DND-41 (cell line): ENCODE data around the gene TEAD1.

Experiments used
- ATAC-seq: fragments of 200-7000 bp; cut with Tn5 transposase; 3 replicates; pipeline ENCODE4 v1.9.1; 2021; ENCODE audit warnings: low read depth; ENCODE audit not compliant: insufficient read depth
- DNase-seq: peaks from one replicate; pipeline ENCODE4 v3.0.0-alpha.2; 2020
- H2AFZ ChIP-seq: 2 replicates; pipeline ENCODE4 v1.6.0; 2012; ENCODE audit warnings: low read depth, low read length
- H3K27ac ChIP-seq: 2 replicates; pipeline ENCODE4 v1.5.1; 2012; ENCODE audit warnings: low read length, inconsistent platforms
- H3K27me3 ChIP-seq: fragments of 200-600 bp; sonication (generic); 2 replicates; pipeline ENCODE4 v1.6.0; 2012; ENCODE audit warnings: low read length, mild to moderate bottlenecking, inconsistent platforms; ENCODE audit not compliant: insufficient read depth, poor library complexity
- H3K36me3 ChIP-seq: 2 replicates; pipeline ENCODE4 v1.5.1; 2012; ENCODE audit warnings: low read length, inconsistent platforms; ENCODE audit not compliant: insufficient read depth
- H3K4me1 ChIP-seq: 2 replicates; pipeline ENCODE4 v1.5.1; 2012; ENCODE audit warnings: mild to moderate bottlenecking, low read length; ENCODE audit not compliant: insufficient read depth
- H3K4me2 ChIP-seq: 2 replicates; pipeline ENCODE4 v1.6.0; 2012; ENCODE audit warnings: mild to moderate bottlenecking, moderate library complexity, low read length, inconsistent platforms; ENCODE audit not compliant: insufficient read depth
- H3K4me3 ChIP-seq, 2 experiments: fragments of 200-600 bp in 1 of 2; shearing (Covaris generic) in 1 of 2; 2 replicates each; pipeline ENCODE4 v1.5.1; 2012 to 2016; ENCODE audit warnings: inconsistent platforms in 2 of 2, low read length in 2 of 2, mild to moderate bottlenecking in 2 of 2, low read depth in 1 of 2, moderate library complexity in 1 of 2
- H3K79me2 ChIP-seq: 2 replicates; pipeline ENCODE4 v1.6.0; 2012; ENCODE audit warnings: low read length, inconsistent platforms; ENCODE audit not compliant: insufficient read depth
- H3K9ac ChIP-seq: 2 replicates; pipeline ENCODE4 v1.6.0; 2012; ENCODE audit warnings: low read depth, mild to moderate bottlenecking, inconsistent platforms, low read length, moderate library complexity
- H3K9me3 ChIP-seq: 2 replicates; pipeline ENCODE4 v1.5.1; 2012; ENCODE audit warnings: low read length, moderate library complexity, mild to moderate bottlenecking, inconsistent platforms; ENCODE audit not compliant: insufficient read depth, severe bottlenecking
- H4K20me1 ChIP-seq: 2 replicates; pipeline ENCODE4 v1.6.0; 2012; ENCODE audit warnings: low read length; ENCODE audit not compliant: insufficient read depth
- CTCF ChIP-seq: IDR thresholded peaks from 2 replicates; pipeline ENCODE4 v1.5.1; 2012; ENCODE audit warnings: borderline replicate concordance, low read length, moderate library complexity, mild to moderate bottlenecking; ENCODE audit not compliant: poor library complexity, severe bottlenecking; ENCODE audit errors: extremely low read depth
- EZH2 ChIP-seq: IDR thresholded peaks from 3 replicates; pipeline ENCODE4 v1.6.1; 2012; ENCODE audit warnings: borderline replicate concordance, low read depth, mild to moderate bottlenecking, moderate library complexity, low read length, inconsistent platforms; ENCODE audit not compliant: severe bottlenecking

TEAD1 gene

GRCh38 chr11:12771875-12772274 lies 97.7 kb downstream of the TEAD1 start:
- H3K4me3 ChIP-seq = no peak overlapping the region
- H3K27me3 ChIP-seq = peaks cover 3% of the 10 kb centered on the region
- H3K36me3 ChIP-seq = no peaks in the 10 kb centered on the region
- no peak overlapping the region for H2AFZ ChIP-seq
- H3K27ac ChIP-seq = no peak overlapping the region
- no peaks in the 10 kb centered on the region for H3K79me2 ChIP-seq
- no peaks in the 10 kb centered on the region for H4K20me1 ChIP-seq
- no peak for ATAC-seq
- H3K4me2 ChIP-seq = no peak overlapping the region
- H3K4me1 ChIP-seq = no peaks in the 10 kb centered on the region
- no peak overlapping the region for H3K9ac ChIP-seq
- no peak for DNase-seq
- no peaks in the 10 kb centered on the region for H3K9me3 ChIP-seq
- TF ChIP-seq CTCF = no peak
- TF ChIP-seq EZH2 = no peak

- H2AFZ ChIP-seq = no peak overlapping the region
- no peaks in the 10 kb centered on the region for H3K79me2 ChIP-seq
- H3K9me3 ChIP-seq = no peaks in the 10 kb centered on the region
- H3K36me3 ChIP-seq = no peaks in the 10 kb centered on the region
- H3K4me2 ChIP-seq = no peak overlapping the region
- H3K27ac ChIP-seq = no peak overlapping the region
- DNase-seq = peak; percentile 22
- H4K20me1 ChIP-seq = no peaks in the 10 kb centered on the region
- no peaks in the 10 kb centered on the region for H3K4me1 ChIP-seq
- ATAC-seq = peak; percentile 65; the same call in 2 of the 3 replicates
- no peak overlapping the region for H3K9ac ChIP-seq
- no peak overlapping the region for H3K4me3 ChIP-seq
- H3K27me3 ChIP-seq = peaks cover 4% of the 10 kb centered on the region
- no peak for TF ChIP-seq EZH2
Measured at GRCh38 chr11:12772324-12772723, 98.1 kb downstream of the TEAD1 start.

- H3K27ac ChIP-seq = no peak overlapping the region
Measured at GRCh38 chr11:12773591-12773990, 99.4 kb downstream of the TEAD1 start.

GRCh38 chr11:12775955-12776354 lies 101.7 kb downstream of the TEAD1 start:
- Histone ChIP-seq H2AFZ (no peak overlapping the region), H3K4me2 (no peak overlapping the region), H4K20me1 (no peaks in the 10 kb centered on the region), H3K79me2 (no peaks in the 10 kb centered on the region), H3K36me3 (no peaks in the 10 kb centered on the region), H3K4me3 (no peak overlapping the region), H3K27me3 (peaks cover 5% of the 10 kb centered on the region), H3K4me1 (no peaks in the 10 kb centered on the region), H3K9me3 (no peaks in the 10 kb centered on the region), H3K9ac (no peak overlapping the region), H3K27ac (no peak overlapping the region)
- no peak for ATAC-seq
- no peak for DNase-seq
- TF ChIP-seq CTCF (no peak), EZH2 (no peak)

More at GRCh38 chr11:12773591-12773990, 99.4 kb downstream of the TEAD1 start:
- DNase-seq (no peak), ATAC-seq (no peak)
- H3K79me2 ChIP-seq = no peaks in the 10 kb centered on the region
- H4K20me1 ChIP-seq = no peaks in the 10 kb centered on the region
- no peaks in the 10 kb centered on the region for H3K36me3 ChIP-seq
- no peak overlapping the region for H3K4me3 ChIP-seq
- no peaks in the 10 kb centered on the region for H3K9me3 ChIP-seq
- no peak for TF ChIP-seq EZH2
- TF ChIP-seq CTCF = no peak
- H3K4me2 ChIP-seq = no peak overlapping the region
- H3K4me1 ChIP-seq = no peaks in the 10 kb centered on the region
- peaks cover 5% of the 10 kb centered on the region for H3K27me3 ChIP-seq
- H2AFZ ChIP-seq = no peak overlapping the region
- no peak overlapping the region for H3K9ac ChIP-seq
